Rectal smooth muscle tissue (tissue), 1 donor: ENCODE data around the gene CROCC2.

Experiments
- H3K27ac ChIP-seq: one replicate; pipeline ENCODE4 v1.7.0; 2013; ENCODE audit warnings: low read depth, low read length, inconsistent platforms
- H3K27me3 ChIP-seq: one replicate; pipeline ENCODE4 v1.7.0; 2013; ENCODE audit warnings: low read length; ENCODE audit not compliant: control insufficient read depth, insufficient read depth
- H3K36me3 ChIP-seq: one replicate; pipeline ENCODE4 v1.7.0; 2013; ENCODE audit warnings: low read length; ENCODE audit not compliant: control insufficient read depth, insufficient read depth
- H3K4me1 ChIP-seq: one replicate; pipeline ENCODE4 v1.7.0; 2013; ENCODE audit warnings: low read length; ENCODE audit not compliant: control insufficient read depth, insufficient read depth
- H3K4me3 ChIP-seq: one replicate; pipeline ENCODE4 v1.7.0; 2013; ENCODE audit warnings: low read length
- H3K9ac ChIP-seq: one replicate; pipeline ENCODE4 v1.7.0; 2013; ENCODE audit warnings: low read length

Gene CROCC2

GRCh38 chr2:240878341-240878936, 27.7 kb upstream of the CROCC2 start:
- Histone ChIP-seq H3K4me1 (no peaks in the 10 kb centered on the region), H3K36me3 (no peaks in the 10 kb centered on the region), H3K27me3 (no peaks in the 10 kb centered on the region), H3K9ac (no peak overlapping the region), H3K4me3 (no peak overlapping the region), H3K27ac (no peak overlapping the region)

DNA sequence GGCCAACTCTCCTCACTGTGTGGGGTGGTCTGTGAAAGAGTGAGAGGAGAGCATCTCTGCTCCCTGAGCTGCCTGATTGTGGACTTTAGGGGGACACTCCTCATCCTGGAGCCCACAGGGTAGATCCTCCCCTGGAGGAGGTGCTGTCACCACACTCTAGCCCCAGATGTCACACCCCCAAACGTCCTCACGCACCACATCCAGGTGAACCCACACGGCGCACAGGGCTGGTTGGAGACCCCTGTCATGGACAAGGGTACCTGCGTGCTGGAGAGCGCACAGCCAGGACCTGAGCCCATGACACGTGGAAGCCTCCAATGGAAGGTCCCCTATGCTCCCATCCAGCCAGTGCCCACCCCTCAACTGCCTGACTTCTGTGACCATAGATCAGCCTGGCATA, 27.0 kb upstream of the CROCC2 start:
- Histone ChIP-seq H3K27me3 (no peaks in the 10 kb centered on the region), H3K36me3 (no peaks in the 10 kb centered on the region), H3K9ac (no peak overlapping the region), H3K4me1 (no peaks in the 10 kb centered on the region), H3K4me3 (no peak overlapping the region), H3K27ac (no peak overlapping the region)

- no peaks in the 10 kb centered on the region for H3K4me1 ChIP-seq
- H3K27ac ChIP-seq, result no peak overlapping the region
- no peak overlapping the region for H3K4me3 ChIP-seq
- no peak overlapping the region for H3K9ac ChIP-seq
- H3K27me3 ChIP-seq, result no peaks in the 10 kb centered on the region
- no peaks in the 10 kb centered on the region for H3K36me3 ChIP-seq
Measured at GRCh38 chr2:240881913-240882312, 24.2 kb upstream of the CROCC2 start.

DNA sequence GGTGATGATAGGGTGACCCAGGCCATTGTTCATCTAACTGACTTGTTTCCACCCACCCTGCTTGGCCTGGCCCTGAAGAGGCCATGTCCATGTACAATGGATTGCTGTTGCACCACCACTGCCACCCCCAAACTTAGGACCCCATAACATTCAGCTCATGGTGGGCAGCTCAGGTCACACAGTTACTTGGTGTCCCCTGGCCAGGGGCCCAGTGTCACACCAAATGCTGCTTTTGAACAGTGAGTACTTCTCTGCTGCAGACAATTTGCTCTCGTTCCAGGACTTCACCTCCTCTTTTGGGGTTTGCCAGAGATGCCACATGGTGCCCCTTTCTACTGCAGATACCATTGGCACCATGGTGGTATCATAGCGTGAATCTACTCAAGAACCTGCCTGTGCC, 21.9 kb upstream of the CROCC2 start:
- Histone ChIP-seq H3K36me3 (no peaks in the 10 kb centered on the region), H3K27me3 (no peaks in the 10 kb centered on the region), H3K4me1 (no peaks in the 10 kb centered on the region), H3K4me3 (no peak overlapping the region), H3K9ac (no peak overlapping the region), H3K27ac (no peak overlapping the region)

DNA sequence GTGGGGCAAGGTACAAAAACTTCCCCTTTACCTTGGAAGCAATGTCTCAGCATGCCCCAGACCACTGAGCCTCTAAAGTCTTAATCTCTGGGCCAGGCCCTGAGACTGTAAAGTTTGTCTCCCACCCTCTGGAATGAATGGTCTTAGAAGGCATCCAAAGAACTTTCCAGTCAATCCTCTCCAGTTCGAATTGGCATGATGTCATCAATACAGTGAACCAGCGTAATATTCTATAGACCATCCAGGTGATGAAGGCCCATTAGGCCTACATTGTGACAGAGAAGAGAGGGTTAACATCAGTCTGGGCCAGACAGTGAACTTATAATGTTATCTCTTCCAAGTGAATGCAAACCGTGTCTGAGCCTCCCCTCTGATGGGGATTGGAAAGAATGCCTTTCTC, 21.4 kb upstream of the CROCC2 start:
- Histone ChIP-seq H3K9ac (no peak overlapping the region), H3K4me3 (no peak overlapping the region), H3K36me3 (no peaks in the 10 kb centered on the region), H3K27ac (no peak overlapping the region), H3K27me3 (no peaks in the 10 kb centered on the region), H3K4me1 (no peaks in the 10 kb centered on the region)

DNA sequence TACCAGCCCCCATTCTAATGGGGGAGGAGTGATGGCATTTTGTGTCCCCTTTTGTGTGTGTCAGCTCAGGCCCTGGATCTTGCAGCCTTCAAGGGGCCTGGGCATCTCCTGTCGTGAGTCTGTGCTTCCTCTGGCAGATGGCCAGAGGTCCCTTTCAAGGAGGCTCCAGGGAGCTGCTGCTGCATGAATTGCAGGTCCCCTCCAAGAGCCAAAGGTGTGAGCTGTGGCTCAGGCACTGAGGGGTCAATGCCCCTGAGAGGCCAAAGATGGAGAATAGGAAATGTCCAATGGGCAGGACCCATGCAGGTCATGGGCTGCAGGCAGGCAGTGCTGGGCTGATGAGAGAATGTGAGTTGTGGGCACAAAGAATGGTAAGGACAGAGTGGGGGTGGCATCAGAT, 20.6 kb upstream of the CROCC2 start:
- Histone ChIP-seq H3K4me3 (no peak overlapping the region), H3K9ac (no peak overlapping the region), H3K27ac (no peak overlapping the region), H3K4me1 (no peaks in the 10 kb centered on the region), H3K36me3 (no peaks in the 10 kb centered on the region), H3K27me3 (no peaks in the 10 kb centered on the region)

- no peaks in the 10 kb centered on the region for H3K36me3 ChIP-seq
- no peak overlapping the region for H3K27ac ChIP-seq
- no peak overlapping the region for H3K4me3 ChIP-seq
- H3K27me3 ChIP-seq, result no peaks in the 10 kb centered on the region
- H3K4me1 ChIP-seq, result no peaks in the 10 kb centered on the region
- H3K9ac ChIP-seq, result no peak overlapping the region
Measured at GRCh38 chr2:240886023-240886565, 20.0 kb upstream of the CROCC2 start.

GRCh38 chr2:240886678-240887609, 19.2 kb upstream of the CROCC2 start:
- no peak overlapping the region for H3K4me3 ChIP-seq
- no peaks in the 10 kb centered on the region for H3K4me1 ChIP-seq
- no peak overlapping the region for H3K9ac ChIP-seq
- H3K27ac ChIP-seq, result no peak overlapping the region
- H3K36me3 ChIP-seq, result no peaks in the 10 kb centered on the region
- H3K27me3 ChIP-seq, result no peaks in the 10 kb centered on the region

DNA sequence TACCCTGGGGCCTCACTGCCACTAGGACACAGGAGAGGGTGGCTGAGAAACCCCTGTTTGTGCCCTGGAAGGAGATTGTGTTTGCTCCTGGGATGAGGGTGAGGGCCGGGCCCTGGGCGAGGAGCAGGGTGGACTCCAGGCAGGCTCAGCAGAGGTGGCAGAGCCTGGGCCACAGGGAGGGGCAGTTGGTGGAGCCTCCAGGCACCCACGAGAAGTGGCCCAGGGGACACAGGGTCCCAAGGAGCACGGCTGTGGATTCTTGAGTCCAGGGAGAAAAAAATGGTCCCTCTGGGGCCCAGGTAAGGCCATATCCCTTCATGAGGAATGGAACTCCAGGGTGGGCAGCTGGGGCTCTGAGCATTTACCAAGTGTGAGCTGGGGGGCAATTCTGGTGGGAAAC, 18.5 kb upstream of the CROCC2 start:
- no peak overlapping the region for H3K4me3 ChIP-seq
- no peak overlapping the region for H3K27ac ChIP-seq
- no peaks in the 10 kb centered on the region for H3K36me3 ChIP-seq
- H3K9ac ChIP-seq, result no peak overlapping the region
- H3K27me3 ChIP-seq, result no peaks in the 10 kb centered on the region
- H3K4me1 ChIP-seq, result no peaks in the 10 kb centered on the region

GRCh38 chr2:240888130-240888889, 17.8 kb upstream of the CROCC2 start:
- no peaks in the 10 kb centered on the region for H3K36me3 ChIP-seq
- H3K4me3 ChIP-seq, result no peak overlapping the region
- no peak overlapping the region for H3K27ac ChIP-seq
- no peaks in the 10 kb centered on the region for H3K4me1 ChIP-seq
- H3K27me3 ChIP-seq, result no peaks in the 10 kb centered on the region
- H3K9ac ChIP-seq, result no peak overlapping the region

DNA sequence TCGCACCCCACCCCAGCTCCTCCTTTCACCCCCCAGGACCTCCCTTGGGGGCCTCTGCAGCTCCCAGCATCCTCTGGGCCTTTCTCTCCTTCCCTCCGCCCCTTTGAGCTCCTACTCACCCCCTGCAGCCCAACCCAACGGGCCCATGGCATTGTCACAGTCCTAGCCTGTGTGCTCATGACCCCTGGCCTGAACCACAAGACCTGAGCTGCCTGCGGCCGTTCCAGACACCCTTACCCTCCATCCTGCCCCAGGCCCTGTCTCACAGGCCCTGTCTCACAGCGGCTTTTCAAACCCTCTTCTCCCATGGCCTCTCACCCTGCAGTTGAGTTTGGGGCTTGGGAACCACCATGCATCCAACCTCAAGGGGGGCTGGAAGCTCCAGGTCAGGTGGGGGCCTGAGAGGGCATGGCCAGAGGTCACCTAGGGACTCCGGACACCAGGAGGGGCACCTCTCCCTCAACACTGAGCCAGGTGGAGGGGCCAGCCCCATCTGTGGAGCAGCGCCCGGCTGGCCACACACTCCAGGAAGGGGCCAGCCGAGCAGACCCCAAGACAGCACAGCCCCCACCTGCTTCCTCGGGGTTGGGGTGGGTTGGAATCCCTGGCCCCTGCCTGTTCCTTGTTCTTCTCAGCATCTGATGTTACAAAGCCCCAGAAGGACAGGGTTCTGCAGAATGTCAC, 17.1 kb upstream of the CROCC2 start:
- Histone ChIP-seq H3K4me3 (no peak overlapping the region), H3K4me1 (no peaks in the 10 kb centered on the region), H3K9ac (no peak overlapping the region), H3K27me3 (no peaks in the 10 kb centered on the region), H3K27ac (no peak overlapping the region), H3K36me3 (no peaks in the 10 kb centered on the region)
